Gastroesophageal sphincter (tissue), 3 donors: Measurements from ENCODE around the gene PDXK.

ENCODE experiments used
- CTCF ChIP-seq, 4 experiments: fragments of 200-600 bp in 2 of 4; fragments of 450-650 bp in 2 of 4; sonication (generic) in 1 of 4; IDR thresholded peaks; one replicate each; pipeline ENCODE4 v1.5.1; 2017 to 2019; ENCODE audit warnings: antibody characterized with exemption in 4 of 4, mild to moderate bottlenecking in 2 of 4, moderate library complexity in 2 of 4
- POLR2A ChIP-seq, 2 donors: fragments of 450-650 bp; IDR thresholded peaks; one replicate each; pipeline ENCODE4 v1.6.1; 2017; ENCODE audit warnings: antibody characterized with exemption in 2 of 2, mild to moderate bottlenecking in 2 of 2, moderate library complexity in 1 of 2

- TF ChIP-seq CTCF (IDR thresholded peaks at IDR 0.05) (no peak), POLR2A (IDR thresholded peaks at IDR 0.05) (no peak)
These were observed 20.9 kb downstream of the PDXK start for GRCh38 chr21:43739621-43740435.
